A673 (cell line): Measurements from ENCODE around the gene PHKB. TPM values are rescaled to one million over a fixed set of nuclear protein-coding genes. Genes with fewer than 3 reads are reported as not detected.

Source experiments
- BruUV-seq: library from RNA; stranded (reverse); fragments of 400-500 nt; replicated peaks from 2 replicates; lab custom pipeline; 2021; lab: Mats Ljungman, UMichigan
- CTCF ChIA-PET: fragments of 300-600 bp; sonication (Branson Sonifier 250); formaldehyde crosslinking; loops from one replicate; lab custom pipeline; 2022; ENCODE audit warnings: antibody characterized with exemption; lab: Charles Lee
- POLR2A ChIA-PET: fragments of 300-600 bp; sonication (Branson Sonifier 250); formaldehyde crosslinking; loops from one replicate; lab custom pipeline; 2022; ENCODE audit warnings: antibody characterized with exemption; ENCODE audit not compliant: low non-redundant PET; lab: Charles Lee
- DNase-seq: peaks from one replicate; pipeline ENCODE4 v3.0.0-alpha.2; 2015; ENCODE audit warnings: low spot score
- H3K27ac ChIP-seq: fragments of 200-600 bp; sonication (generic); 2 replicates; pipeline ENCODE4 v1.5.1; 2016; ENCODE audit warnings: mixed run types, low read depth, mild to moderate bottlenecking, mixed read lengths, antibody characterized with exemption, low read length; ENCODE audit not compliant: poor library complexity, severe bottlenecking
- H3K27me3 ChIP-seq: fragments of 200-600 bp; sonication (generic); replicated peaks from 2 replicates; pipeline ENCODE4 v1.6.1; 2017; ENCODE audit warnings: mixed run types, low read depth, mild to moderate bottlenecking, mixed read lengths, antibody characterized with exemption, low read length; ENCODE audit not compliant: insufficient read depth, poor library complexity
- H3K36me3 ChIP-seq: fragments of 200-600 bp; sonication (generic); 2 replicates; pipeline ENCODE4 v1.6.1; 2016; ENCODE audit warnings: mixed run types, mild to moderate bottlenecking, mixed read lengths, antibody characterized with exemption, low read length; ENCODE audit not compliant: insufficient read depth, poor library complexity, severe bottlenecking
- H3K4me1 ChIP-seq: fragments of 200-600 bp; sonication (generic); 2 replicates; pipeline ENCODE4 v1.6.1; 2017; ENCODE audit warnings: mixed run types, mild to moderate bottlenecking, mixed read lengths, antibody characterized with exemption, low read length; ENCODE audit not compliant: insufficient read depth, poor library complexity, severe bottlenecking
- H3K4me3 ChIP-seq: fragments of 200-600 bp; sonication (generic); 2 replicates; pipeline ENCODE4 v1.5.1; 2016; ENCODE audit warnings: low read depth, mixed run types, mild to moderate bottlenecking, mixed read lengths, low read length; ENCODE audit not compliant: poor library complexity, severe bottlenecking
- H3K9me3 ChIP-seq: fragments of 200-600 bp; sonication (generic); 2 replicates; pipeline ENCODE4 v1.6.1; 2016; ENCODE audit warnings: mixed run types, low read depth, mild to moderate bottlenecking, mixed read lengths, antibody characterized with exemption, low read length; ENCODE audit not compliant: poor library complexity, severe bottlenecking
- EZH2 ChIP-seq: fragments of 200-600 bp; sonication (generic); IDR thresholded peaks from 2 replicates; pipeline ENCODE4 v1.6.1; 2017; ENCODE audit warnings: borderline replicate concordance, low read depth, mild to moderate bottlenecking, mixed read lengths, antibody characterized with exemption, low read length; ENCODE audit not compliant: poor library complexity, severe bottlenecking
- intact Hi-C: fragments of 100-400 bp; cut with micrococcal nuclease; formaldehyde crosslinking; loops from one replicate; pipeline ENCODE4 v1.10.0; 2022; ENCODE audit not compliant: unreplicated experiment
- total RNA-seq: library from RNA; stranded (reverse); gene quantifications from 2 replicates; pipeline ENCODE4 v1.2.3, GENCODE V29; 2021
- TF ChIP-seq, protein P1 (sequence below): fragments of 300-800, 200-600 bp; sonication (generic); conservative IDR thresholded peaks from 2 replicates; pipeline ENCODE4 v1.5.1; 2017; ENCODE audit warnings: low read depth, mild to moderate bottlenecking, antibody characterized with exemption, low read length, moderate library complexity, mixed read lengths

The PHKB gene
- total RNA-seq, 1 experiment from 2014 or later, result 50.6 TPM

DNA sequence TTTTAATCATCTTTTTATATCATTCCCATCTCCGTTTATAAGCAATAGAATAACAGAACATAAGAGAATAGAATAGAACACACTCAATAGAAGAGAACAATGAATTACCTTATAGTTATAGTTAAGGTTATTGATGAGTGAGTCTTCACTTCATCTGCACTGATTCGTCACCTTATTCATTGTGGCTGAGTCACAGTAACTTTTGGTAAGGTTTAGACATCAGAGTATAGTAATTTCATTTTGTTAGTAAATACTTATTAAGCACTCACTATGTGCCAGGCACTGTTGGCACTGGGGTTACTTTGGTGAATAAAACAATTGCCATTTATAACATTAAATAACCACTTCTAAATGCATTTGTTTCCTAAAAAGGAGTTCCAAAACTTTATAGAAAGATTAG lies 22.5 kb downstream of the PHKB start:
- peaks cover 12% of the 10 kb centered on the region for H3K9me3 ChIP-seq
- no peaks in the 10 kb centered on the region for H3K27me3 ChIP-seq
- no TSS peak for BruUV-seq
- intact Hi-C loops, result no loop called here
- no peak overlapping the region for H3K4me3 ChIP-seq
- no peaks in the 10 kb centered on the region for H3K4me1 ChIP-seq
- ChIA-PET POLR2A (no interaction called here), CTCF (no interaction called here)
- H3K36me3 ChIP-seq, result no peaks in the 10 kb centered on the region
- no peak for DNase-seq
- no peak for TF ChIP-seq EZH2
- TF ChIP-seq, protein P1, sequence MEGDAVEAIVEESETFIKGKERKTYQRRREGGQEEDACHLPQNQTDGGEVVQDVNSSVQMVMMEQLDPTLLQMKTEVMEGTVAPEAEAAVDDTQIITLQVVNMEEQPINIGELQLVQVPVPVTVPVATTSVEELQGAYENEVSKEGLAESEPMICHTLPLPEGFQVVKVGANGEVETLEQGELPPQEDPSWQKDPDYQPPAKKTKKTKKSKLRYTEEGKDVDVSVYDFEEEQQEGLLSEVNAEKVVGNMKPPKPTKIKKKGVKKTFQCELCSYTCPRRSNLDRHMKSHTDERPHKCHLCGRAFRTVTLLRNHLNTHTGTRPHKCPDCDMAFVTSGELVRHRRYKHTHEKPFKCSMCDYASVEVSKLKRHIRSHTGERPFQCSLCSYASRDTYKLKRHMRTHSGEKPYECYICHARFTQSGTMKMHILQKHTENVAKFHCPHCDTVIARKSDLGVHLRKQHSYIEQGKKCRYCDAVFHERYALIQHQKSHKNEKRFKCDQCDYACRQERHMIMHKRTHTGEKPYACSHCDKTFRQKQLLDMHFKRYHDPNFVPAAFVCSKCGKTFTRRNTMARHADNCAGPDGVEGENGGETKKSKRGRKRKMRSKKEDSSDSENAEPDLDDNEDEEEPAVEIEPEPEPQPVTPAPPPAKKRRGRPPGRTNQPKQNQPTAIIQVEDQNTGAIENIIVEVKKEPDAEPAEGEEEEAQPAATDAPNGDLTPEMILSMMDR, result no peak
- no peak overlapping the region for H3K27ac ChIP-seq

DNA sequence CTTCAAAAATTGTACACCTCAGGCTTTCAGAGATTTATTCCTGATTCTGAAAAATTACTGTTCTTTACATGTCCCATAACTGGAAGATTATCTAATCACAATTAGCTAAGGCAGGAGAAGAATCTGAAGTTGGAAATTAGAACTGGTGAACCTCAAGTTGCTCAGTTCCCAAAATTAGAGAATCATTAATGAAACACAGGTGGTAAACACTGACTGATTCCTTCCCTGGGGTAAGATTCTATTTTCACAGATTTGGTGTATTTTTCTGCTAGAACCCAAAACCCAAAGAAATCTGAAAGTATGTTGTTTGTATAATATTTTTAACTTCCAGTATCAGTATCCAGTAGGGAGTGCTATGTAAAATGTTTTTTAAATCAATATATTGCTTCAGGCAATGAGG lies 25.7 kb downstream of the PHKB start:
- Histone ChIP-seq H3K36me3 (no peaks in the 10 kb centered on the region), H3K4me3 (no peak overlapping the region), H3K4me1 (no peaks in the 10 kb centered on the region), H3K27me3 (no peaks in the 10 kb centered on the region), H3K9me3 (peaks cover 34% of the 10 kb centered on the region), H3K27ac (no peak overlapping the region)
- TF ChIP-seq, protein P1, result no peak
- no peak for TF ChIP-seq EZH2
- no TSS peak for BruUV-seq
- DNase-seq, result no peak
- CTCF ChIA-PET, result no interaction called here
- POLR2A ChIA-PET, result no interaction called here
- intact Hi-C loops, result no loop called here

DNA sequence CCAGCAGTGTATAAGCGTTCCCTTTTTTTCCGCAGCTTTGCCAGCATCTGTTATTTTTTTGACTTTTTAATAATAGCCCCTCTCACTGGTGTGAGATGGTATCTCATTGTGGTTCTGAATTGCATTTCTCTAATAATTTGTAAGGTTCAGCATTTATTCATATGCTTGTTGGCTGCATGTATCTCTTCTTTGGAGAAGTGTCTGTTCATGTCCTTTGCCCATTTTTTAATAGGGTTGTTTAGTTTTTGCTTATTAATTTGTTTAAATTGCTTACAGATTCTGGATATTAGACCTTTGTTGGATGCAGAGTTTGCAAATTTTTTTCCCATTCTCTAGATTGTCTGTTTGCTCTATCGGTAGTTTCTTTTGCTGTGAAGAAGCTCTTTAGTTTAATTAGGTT lies 26.9 kb downstream of the PHKB start:
- TF ChIP-seq EZH2, result no peak
- TF ChIP-seq, protein P1, result no peak
- no peak overlapping the region for H3K27ac ChIP-seq
- no peaks in the 10 kb centered on the region for H3K36me3 ChIP-seq
- H3K4me3 ChIP-seq, result no peak overlapping the region
- BruUV-seq, result no TSS peak
- H3K9me3 ChIP-seq, result peaks cover 34% of the 10 kb centered on the region
- ChIA-PET POLR2A (no interaction called here), CTCF (no interaction called here)
- H3K4me1 ChIP-seq, result peaks cover under 1% of the 10 kb centered on the region
- intact Hi-C loops, result no loop called here
- DNase-seq, result no peak
- H3K27me3 ChIP-seq, result no peaks in the 10 kb centered on the region
